Measurements from ENCODE around the gene HTT. TPM values are rescaled to one million over a fixed set of nuclear protein-coding genes. Genes with fewer than 3 reads are reported as not detected.

The HTT gene
- total and polyA plus RNA-seq, 9 of the 15 experiments (the other 6 are each of a cell fraction or from before 2014, with no cell fraction given) = 0.66 to 31.6 (median 14.7) TPM

GRCh38 chr4:3266076-3266475 lies 191.6 kb downstream of the HTT start (continued):
- TF ChIP-seq CXXC5 (CRISPR knock-in tag; IDR thresholded peaks at IDR 0.05) (no peak), CBX3 (IDR thresholded peaks at IDR 0.05; ENCODE audit: borderline replicate concordance in 1 of 2, low read length in 2 of 2) (no peak), ZBTB2 (IDR thresholded peaks at IDR 0.05) (no peak), ZNF347 (CRISPR knock-in tag; IDR thresholded peaks at IDR 0.05; ENCODE audit: low read depth) (no peak), HNRNPL (IDR thresholded peaks at IDR 0.05; ENCODE audit: low read depth, low read length) (no peak), BDP1 (IDR thresholded peaks at IDR 0.05; ENCODE audit: insufficient read depth, insufficient read length) (no peak)

DNA sequence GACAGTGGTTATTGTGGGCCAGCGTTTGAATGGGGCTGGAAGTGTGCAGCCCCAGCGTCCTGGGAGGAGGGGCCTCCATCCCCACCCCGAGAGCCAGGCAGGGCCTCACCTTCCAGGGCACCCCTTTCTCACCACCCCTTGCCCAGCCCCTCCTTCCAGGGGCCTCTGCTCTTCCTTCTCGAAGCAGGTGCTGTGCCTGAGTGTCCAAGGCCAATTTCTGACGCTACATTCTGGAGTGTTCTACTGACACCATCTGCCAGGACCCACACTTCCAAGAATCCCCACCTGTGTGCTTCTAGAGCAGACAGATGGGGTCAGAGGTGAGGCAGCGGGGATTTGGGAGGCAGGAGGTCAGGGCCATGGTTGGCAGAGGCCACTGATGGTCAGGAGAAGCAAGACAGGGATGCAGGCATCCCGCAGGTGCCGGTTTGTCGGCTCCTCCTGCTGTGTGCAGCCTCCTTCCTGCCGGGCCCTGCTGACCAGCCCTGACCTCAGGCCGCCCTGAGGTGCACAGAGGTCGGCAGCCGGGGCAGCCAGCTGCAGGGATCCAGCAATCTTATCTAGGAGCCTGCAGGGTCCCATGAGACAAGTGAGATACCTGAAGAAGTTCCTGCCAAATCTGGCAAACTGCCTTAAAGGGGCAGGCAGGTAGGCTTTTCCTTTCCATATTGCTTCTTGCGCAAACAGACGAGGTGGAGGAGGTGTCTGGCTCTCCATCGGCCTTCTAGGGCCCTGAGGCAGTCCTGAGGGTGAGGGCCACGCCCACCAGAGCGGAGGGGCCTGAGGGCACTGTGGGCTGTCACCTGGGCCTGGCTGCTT lies 193.3 kb downstream of the HTT start:
- H3K36me3 ChIP-seq (ENCODE audit: control insufficient read depth, insufficient read depth, low read length) = no peaks in the 10 kb centered on the region
- CTCF ChIA-PET (ENCODE audit: low intra/inter-chr PET ratio) = no interaction called here
- FAIRE-seq (no peak), DNase-seq (ENCODE audit: extremely low read depth in 1 of 4, low spot score in 3 of 4) (peak in 1 of 4 experiments; percentile 16), ATAC-seq (peak; percentile 48; the same call in 2 of the 3 replicates)
- peaks cover 0 to 29% of the 10 kb centered on the region in 2 experiments; a peak in 2 of 5 replicates for H3K4me1 ChIP-seq (replicated peaks in 1 of 2; ENCODE audit: control insufficient read depth in 2 of 2, insufficient read depth in 2 of 2, low read length in 2 of 2)
- in situ Hi-C loops (cut with MboI) = no loop called here
- WGBS (ENCODE audit: insufficient coverage, low coverage, missing lambda C conversion rate) = 5% methylated on average over 17 of the region's 18 CpGs
- no peak overlapping the region for H2AFZ ChIP-seq (ENCODE audit: low read depth, low read length)
- BruUV-seq (replicated peaks) = no TSS peak
- 0 out of 2 replicates have a peak, but pooled peaks cover 2% of the 10 kb centered on the region for H4K20me1 ChIP-seq (replicated peaks; ENCODE audit: control insufficient read depth, insufficient read depth, low read length)
- no peak overlapping the region for H3K27ac ChIP-seq (ENCODE audit: extremely low read depth, low read depth, low read length)
- H3K4me3 ChIP-seq = no peak overlapping the region
- intact Hi-C loops (cut with micrococcal nuclease) = no loop called here
- H3K9me3 ChIP-seq (replicated peaks; ENCODE audit: control insufficient read depth, insufficient read depth, low read depth, low read length) = no peaks in the 10 kb centered on the region
- H3K9ac ChIP-seq (ENCODE audit: insufficient read depth in 1 of 2, low read depth in 2 of 2, low read length in 2 of 2) = no peak overlapping the region
- peaks cover 49 to 65% of the 10 kb centered on the region in 2 experiments for H3K27me3 ChIP-seq (ENCODE audit: control insufficient read depth in 2 of 2, insufficient read depth in 2 of 2, low read length in 2 of 2)
- no peaks in the 10 kb centered on the region for H3K79me2 ChIP-seq (ENCODE audit: control insufficient read depth, insufficient read depth, low read length)
- POLR2A ChIA-PET = interaction anchor here (1.0 kb wide), 1 partner anchor 23 kb away, joined by 3 read pairs; no protein-coding TSS in a partner anchor
- H3K4me2 ChIP-seq (ENCODE audit: insufficient read depth, low read length) = no peak overlapping the region
- H3K9me1 ChIP-seq (ENCODE audit: control insufficient read depth, insufficient read depth, low read length) = no peaks in the 10 kb centered on the region
- TF ChIP-seq RNF219 (CRISPR knock-in tag; IDR thresholded peaks at IDR 0.05) (no peak), RB1 (IDR thresholded peaks at IDR 0.05; ENCODE audit: low read depth) (no peak), ZBTB33 (CRISPR knock-in tag; IDR thresholded peaks at IDR 0.05) (no peak)
- TF ChIP-seq, protein P1, sequence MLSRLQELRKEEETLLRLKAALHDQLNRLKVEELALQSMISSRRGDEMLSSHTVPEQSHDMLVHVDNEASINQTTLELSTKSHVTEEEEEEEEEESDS (CRISPR knock-in tag; IDR thresholded peaks at IDR 0.05) = no peak
